Measurements from ENCODE around the gene TNFRSF13B.
"Not testable (repeated sequence)": the region's sequence is repeated elsewhere in the genome, so short reads cannot be mapped to it uniquely, and the experiment has no call there.

TNFRSF13B gene

GRCh38 chr17:16909472-16910246, 62.3 kb downstream of the TNFRSF13B start:
- DNase-seq (ENCODE audit: low spot score), result no peak

GRCh38 chr17:16908273-16908672, 63.6 kb downstream of the TNFRSF13B start:
- no peak for DNase-seq (ENCODE audit: low spot score)

- DNase-seq (ENCODE audit: low spot score), result no peak
Measured at GRCh38 chr17:16906680-16907079, 65.2 kb downstream of the TNFRSF13B start.

- DNase-seq (ENCODE audit: low spot score), result peak; percentile 75
Measured at GRCh38 chr17:16905593-16906191, 66.2 kb downstream of the TNFRSF13B start.

GRCh38 chr17:16903070-16903469, 68.8 kb downstream of the TNFRSF13B start:
- not testable (repeated sequence) for DNase-seq (ENCODE audit: low spot score)

- DNase-seq (ENCODE audit: low spot score), result no peak
Measured at GRCh38 chr17:16900288-16900882, 71.5 kb downstream of the TNFRSF13B start.

GRCh38 chr17:16897211-16897896, 74.6 kb downstream of the TNFRSF13B start:
- not testable (repeated sequence) for DNase-seq (ENCODE audit: low spot score)

- not testable (repeated sequence) for DNase-seq (ENCODE audit: low spot score)
Measured at GRCh38 chr17:16896235-16896634, 75.7 kb downstream of the TNFRSF13B start.

- DNase-seq (ENCODE audit: low spot score), result not testable (repeated sequence)
Measured at GRCh38 chr17:16893527-16893926, 78.4 kb downstream of the TNFRSF13B start.

GRCh38 chr17:16892876-16893454, 79.0 kb downstream of the TNFRSF13B start:
- not testable (repeated sequence) for DNase-seq (ENCODE audit: low spot score)

- DNase-seq (ENCODE audit: low spot score), result no peak
Measured at GRCh38 chr17:16889088-16889465, 82.8 kb downstream of the TNFRSF13B start.
